GM23338 (cell line): ENCODE measurements around the gene GAS1.

Experiments
- EZH2 ChIP-seq: fragments of 200-600 bp; sonication (generic); IDR thresholded peaks from one replicate; pipeline ENCODE4 v1.8.0; 2017; ENCODE audit warnings: antibody characterized with exemption, mild to moderate bottlenecking, low read depth; ENCODE audit not compliant: unreplicated experiment
- TF ChIP-seq, protein P1 (sequence below), 2 experiments: fragments of 200-600 bp in 1 of 2; sonication (generic) in 1 of 2; conservative IDR thresholded peaks; 2 replicates each; pipeline versions ENCODE4 v1.5.1 to v1.6.1; 2016 to 2017; ENCODE audit warnings: antibody characterized with exemption in 2 of 2, low read depth in 2 of 2, mild to moderate bottlenecking in 2 of 2, moderate library complexity in 1 of 2

DNA sequence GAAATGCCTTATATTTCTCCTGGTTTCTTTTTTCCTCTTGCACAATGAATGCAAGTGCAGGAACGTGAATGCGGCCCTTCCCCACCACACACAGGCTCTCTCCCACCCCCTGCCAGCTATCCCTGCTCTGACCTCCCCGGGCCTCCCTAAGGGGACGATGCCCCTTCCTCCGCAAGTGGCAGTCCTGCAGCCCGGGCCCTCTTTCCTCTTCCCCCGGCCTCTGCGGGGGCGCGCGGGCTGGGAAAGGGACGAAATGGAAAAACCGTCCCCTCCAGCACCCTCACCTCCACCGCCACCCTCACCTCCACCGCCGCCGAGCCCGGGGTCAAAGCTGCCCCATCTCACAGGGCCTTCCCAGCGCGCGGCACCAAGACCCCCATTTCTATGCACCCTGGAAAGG, 44.7 kb downstream of the GAS1 start:
- TF ChIP-seq, protein P1, sequence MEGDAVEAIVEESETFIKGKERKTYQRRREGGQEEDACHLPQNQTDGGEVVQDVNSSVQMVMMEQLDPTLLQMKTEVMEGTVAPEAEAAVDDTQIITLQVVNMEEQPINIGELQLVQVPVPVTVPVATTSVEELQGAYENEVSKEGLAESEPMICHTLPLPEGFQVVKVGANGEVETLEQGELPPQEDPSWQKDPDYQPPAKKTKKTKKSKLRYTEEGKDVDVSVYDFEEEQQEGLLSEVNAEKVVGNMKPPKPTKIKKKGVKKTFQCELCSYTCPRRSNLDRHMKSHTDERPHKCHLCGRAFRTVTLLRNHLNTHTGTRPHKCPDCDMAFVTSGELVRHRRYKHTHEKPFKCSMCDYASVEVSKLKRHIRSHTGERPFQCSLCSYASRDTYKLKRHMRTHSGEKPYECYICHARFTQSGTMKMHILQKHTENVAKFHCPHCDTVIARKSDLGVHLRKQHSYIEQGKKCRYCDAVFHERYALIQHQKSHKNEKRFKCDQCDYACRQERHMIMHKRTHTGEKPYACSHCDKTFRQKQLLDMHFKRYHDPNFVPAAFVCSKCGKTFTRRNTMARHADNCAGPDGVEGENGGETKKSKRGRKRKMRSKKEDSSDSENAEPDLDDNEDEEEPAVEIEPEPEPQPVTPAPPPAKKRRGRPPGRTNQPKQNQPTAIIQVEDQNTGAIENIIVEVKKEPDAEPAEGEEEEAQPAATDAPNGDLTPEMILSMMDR (conservative IDR thresholded peaks at IDR 0.05; ENCODE audit: low read depth in 2 of 2), result no peak
- no peak for TF ChIP-seq EZH2
